Thyroid gland (tissue), 4 donors: ENCODE results near the gene COL25A1. TPM values are rescaled to one million over a fixed set of nuclear protein-coding genes. Genes with fewer than 3 reads are reported as not detected.
A peak's percentile ranks its signal among the peaks of the same experiment; 100 is the strongest.

Experiments
- DNase-seq, 2 donors: peaks; one replicate each; pipeline ENCODE4 v3.0.0-alpha.2; 2019
- H3K27ac ChIP-seq, 3 donors: fragments of 200-600 bp; sonication (generic); 1 replicate in 2 of 3; 2 replicates in 1 of 3; pipeline ENCODE4 v1.5.1; 2016 to 2019; ENCODE audit warnings: mild to moderate bottlenecking in 1 of 3, moderate library complexity in 1 of 3
- H3K27me3 ChIP-seq: fragments of 200-600 bp; sonication (generic); one replicate; pipeline ENCODE4 v1.5.1; 2019
- H3K36me3 ChIP-seq, 2 donors: fragments of 200-600 bp; sonication (generic); one replicate each; pipeline ENCODE4 v1.5.1; 2016 to 2019
- H3K4me1 ChIP-seq, 2 donors: fragments of 200-600 bp; sonication (generic); one replicate each; pipeline ENCODE4 v1.5.1; 2017 to 2019
- H3K4me3 ChIP-seq, 3 donors: fragments of 200-600 bp; sonication (generic); replicated peaks in 1 of 3; 1 replicate in 2 of 3; 2 replicates in 1 of 3; pipeline ENCODE4 v1.5.1; 2016; ENCODE audit warnings: mild to moderate bottlenecking in 1 of 3
- H3K9me3 ChIP-seq: fragments of 200-600 bp; sonication (generic); one replicate; pipeline ENCODE4 v1.5.1; 2017
- POLR2A ChIP-seq, 2 donors: fragments of 450-650 bp; IDR thresholded peaks; one replicate each; pipeline ENCODE4 v1.6.1; 2017; ENCODE audit warnings: antibody characterized with exemption in 2 of 2, mild to moderate bottlenecking in 2 of 2, moderate library complexity in 1 of 2
- WGBS, 2 donors: methylation state at CpG; one replicate each; pipeline ENCODE4 v1.1.5; 2017; 5-methylcytosine and 5-hydroxymethylcytosine counted together
- intact Hi-C: fragments of 100-400 bp; cut with DNase I; formaldehyde crosslinking; loops from one replicate; pipeline ENCODE4 v1.15.1; 2023
- total RNA-seq, 4 donors: library from RNA; depleted of rRNA; stranded (reverse); fragments of >200 nt; gene quantifications; one replicate each; pipeline ENCODE4 v1.2.3, GENCODE V29; 2016
- TF ChIP-seq, protein P1 (sequence below), 6 experiments: fragments of 200-600 bp in 3 of 6; fragments of 450-650 bp in 3 of 6; sonication (generic) in 3 of 6; IDR thresholded peaks; one replicate each; pipeline ENCODE4 v1.5.1; 2016 to 2019; ENCODE audit warnings: antibody characterized with exemption in 6 of 6, mild to moderate bottlenecking in 2 of 6, inconsistent platforms in 1 of 6, moderate library complexity in 1 of 6

COL25A1 gene
- total RNA-seq, 4 donors from 2014 or later, result 5.5 to 21.0 (median 7.1) TPM

DNA sequence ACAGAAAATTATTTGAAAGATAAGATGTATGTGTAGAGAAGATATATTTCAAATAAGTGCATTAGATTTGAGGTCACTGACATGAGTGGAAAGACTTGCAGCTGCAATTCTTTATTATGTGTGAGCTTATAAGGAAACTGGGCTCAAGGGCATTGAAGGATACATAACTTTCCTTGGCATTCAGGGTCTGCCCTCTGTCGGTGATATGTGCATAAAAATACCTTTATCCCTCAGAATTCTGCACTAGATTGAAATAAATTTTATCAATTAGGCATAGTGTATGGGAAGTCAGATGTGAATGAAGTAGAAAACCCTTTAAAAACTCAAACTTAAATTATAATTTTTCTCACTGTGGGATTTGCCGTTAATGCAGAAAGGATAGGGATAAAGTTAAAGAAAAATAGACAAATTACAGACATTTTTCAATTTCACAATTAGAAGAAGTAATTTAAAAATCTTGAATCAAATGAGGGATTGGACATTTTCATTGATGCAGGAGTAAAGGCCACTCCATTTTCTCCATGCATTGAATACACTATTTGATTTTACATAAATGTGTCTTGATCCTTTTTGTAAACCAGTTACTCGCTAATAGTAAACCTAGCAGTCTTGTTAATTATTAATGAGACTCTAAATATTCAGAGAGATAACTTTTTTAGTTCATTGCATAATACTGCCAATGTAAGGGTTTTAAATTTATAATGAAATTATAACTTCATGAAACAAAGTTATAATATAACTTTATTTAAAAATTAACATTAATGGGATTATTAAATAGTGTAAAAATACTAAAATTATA lies 518.6 kb downstream of the COL25A1 start:
- 62 to 74% methylated on average over 3 of the region's 3 CpGs for WGBS, 2 donors

DNA sequence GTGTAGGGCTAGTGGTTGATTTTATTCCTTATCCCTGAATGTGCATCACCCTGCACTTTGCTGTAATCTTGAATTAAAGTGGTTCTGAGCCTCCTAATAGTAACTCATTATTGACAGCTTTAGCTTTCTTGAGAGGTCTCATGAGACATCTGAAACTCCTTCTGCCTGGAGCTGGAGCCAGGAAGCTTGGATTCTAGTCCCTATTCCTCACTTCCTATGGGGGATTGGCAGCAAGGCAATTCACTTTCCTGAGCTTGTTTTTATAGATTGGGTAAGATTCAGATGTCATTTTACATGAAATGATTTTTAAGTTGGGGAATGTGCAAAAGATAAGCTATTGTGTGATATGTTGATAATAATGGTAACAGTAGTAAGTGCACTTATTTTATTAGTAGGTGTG lies 522.5 kb downstream of the COL25A1 start:
- no peak for DNase-seq
- intact Hi-C loops, result no loop called here
- Histone ChIP-seq H3K9me3 (no peaks in the 10 kb centered on the region), H3K27ac (no peak overlapping the region), H3K4me1 (peaks cover 0 to 2% of the 10 kb centered on the region in 2 donors), H3K36me3 (no peaks in the 10 kb centered on the region), H3K4me3 (no peak overlapping the region), H3K27me3 (no peaks in the 10 kb centered on the region)
- TF ChIP-seq, protein P1, sequence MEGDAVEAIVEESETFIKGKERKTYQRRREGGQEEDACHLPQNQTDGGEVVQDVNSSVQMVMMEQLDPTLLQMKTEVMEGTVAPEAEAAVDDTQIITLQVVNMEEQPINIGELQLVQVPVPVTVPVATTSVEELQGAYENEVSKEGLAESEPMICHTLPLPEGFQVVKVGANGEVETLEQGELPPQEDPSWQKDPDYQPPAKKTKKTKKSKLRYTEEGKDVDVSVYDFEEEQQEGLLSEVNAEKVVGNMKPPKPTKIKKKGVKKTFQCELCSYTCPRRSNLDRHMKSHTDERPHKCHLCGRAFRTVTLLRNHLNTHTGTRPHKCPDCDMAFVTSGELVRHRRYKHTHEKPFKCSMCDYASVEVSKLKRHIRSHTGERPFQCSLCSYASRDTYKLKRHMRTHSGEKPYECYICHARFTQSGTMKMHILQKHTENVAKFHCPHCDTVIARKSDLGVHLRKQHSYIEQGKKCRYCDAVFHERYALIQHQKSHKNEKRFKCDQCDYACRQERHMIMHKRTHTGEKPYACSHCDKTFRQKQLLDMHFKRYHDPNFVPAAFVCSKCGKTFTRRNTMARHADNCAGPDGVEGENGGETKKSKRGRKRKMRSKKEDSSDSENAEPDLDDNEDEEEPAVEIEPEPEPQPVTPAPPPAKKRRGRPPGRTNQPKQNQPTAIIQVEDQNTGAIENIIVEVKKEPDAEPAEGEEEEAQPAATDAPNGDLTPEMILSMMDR (IDR thresholded peaks at IDR 0.05), result no peak
- no peak for TF ChIP-seq POLR2A (IDR thresholded peaks at IDR 0.05)

More for the DNA sequence above, 518.6 kb downstream of the COL25A1 start:
- no peaks in the 10 kb centered on the region for H3K9me3 ChIP-seq
- H3K36me3 ChIP-seq, result no peaks in the 10 kb centered on the region
- intact Hi-C loops, result no loop called here
- H3K27ac ChIP-seq, result no peak overlapping the region
- H3K4me1 ChIP-seq, result no peaks in the 10 kb centered on the region
- DNase-seq, result no peak
- H3K27me3 ChIP-seq, result no peaks in the 10 kb centered on the region
- TF ChIP-seq, protein P1 (IDR thresholded peaks at IDR 0.05), result no peak
- no peak for TF ChIP-seq POLR2A (IDR thresholded peaks at IDR 0.05)
- no peak overlapping the region for H3K4me3 ChIP-seq

DNA sequence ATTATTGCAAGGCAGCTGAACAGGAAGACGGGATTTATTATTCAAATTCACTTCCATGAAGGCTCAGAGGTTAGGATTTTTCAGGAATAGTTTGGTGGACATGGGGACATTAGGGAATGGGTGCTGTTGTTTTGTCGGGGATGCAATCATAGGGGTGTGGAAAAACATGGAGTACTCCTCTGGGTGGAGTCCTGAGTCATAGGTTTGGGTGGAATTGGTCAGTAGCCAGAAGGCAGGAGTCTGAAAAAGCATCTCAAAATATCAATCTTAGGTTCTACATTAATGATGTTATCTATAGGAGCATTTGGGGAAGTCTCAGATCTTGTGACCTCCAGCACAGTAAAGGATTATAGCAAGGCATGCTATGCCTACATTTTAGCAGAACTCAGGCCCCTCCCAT lies 525.1 kb downstream of the COL25A1 start:
- no peaks in the 10 kb centered on the region for H3K27me3 ChIP-seq
- H3K4me1 ChIP-seq, result peaks cover 0 to 8% of the 10 kb centered on the region in 2 donors
- no peak for DNase-seq
- no peak for TF ChIP-seq POLR2A (IDR thresholded peaks at IDR 0.05)
- TF ChIP-seq, protein P1 (IDR thresholded peaks at IDR 0.05), result no peak
- WGBS, 2 donors, result 85 to 90% methylated on average over 2 of the region's 2 CpGs
- intact Hi-C loops, result no loop called here
- H3K4me3 ChIP-seq, result no peak overlapping the region
- no peaks in the 10 kb centered on the region for H3K9me3 ChIP-seq
- no peaks in the 10 kb centered on the region for H3K36me3 ChIP-seq
- H3K27ac ChIP-seq, result no peak overlapping the region

DNA sequence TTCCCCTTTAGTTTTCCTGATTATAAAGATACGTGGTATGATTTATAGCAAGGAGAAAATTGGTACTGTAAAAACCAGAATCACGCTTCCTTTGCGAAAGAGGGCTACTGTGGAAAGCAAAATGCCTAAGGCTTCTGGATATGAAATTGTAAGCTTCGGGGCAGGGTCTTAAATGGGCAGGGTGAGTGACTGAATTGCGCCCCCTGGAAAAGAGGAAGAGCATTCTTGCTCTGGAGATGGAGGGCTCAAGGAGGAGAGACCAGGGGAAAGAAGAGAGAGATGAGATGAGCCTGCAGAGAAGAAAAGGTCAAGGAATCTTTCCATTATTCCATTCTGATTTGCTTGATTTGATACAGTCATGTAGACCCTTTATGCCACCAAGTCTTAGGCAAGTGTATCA lies 526.5 kb downstream of the COL25A1 start:
- no peaks in the 10 kb centered on the region for H3K27me3 ChIP-seq
- intact Hi-C loops, result no loop called here
- no peak for TF ChIP-seq POLR2A (IDR thresholded peaks at IDR 0.05)
- TF ChIP-seq, protein P1 (IDR thresholded peaks at IDR 0.05), result no peak
- no peaks in the 10 kb centered on the region for H3K9me3 ChIP-seq
- peaks cover 0 to 8% of the 10 kb centered on the region in 2 donors for H3K4me1 ChIP-seq
- H3K27ac ChIP-seq, result no peak overlapping the region
- WGBS, 2 donors, result 89 to 92% methylated on average over 5 of the region's 5 CpGs
- no peaks in the 10 kb centered on the region for H3K36me3 ChIP-seq
- DNase-seq, result no peak
- H3K4me3 ChIP-seq, result no peak overlapping the region

DNA sequence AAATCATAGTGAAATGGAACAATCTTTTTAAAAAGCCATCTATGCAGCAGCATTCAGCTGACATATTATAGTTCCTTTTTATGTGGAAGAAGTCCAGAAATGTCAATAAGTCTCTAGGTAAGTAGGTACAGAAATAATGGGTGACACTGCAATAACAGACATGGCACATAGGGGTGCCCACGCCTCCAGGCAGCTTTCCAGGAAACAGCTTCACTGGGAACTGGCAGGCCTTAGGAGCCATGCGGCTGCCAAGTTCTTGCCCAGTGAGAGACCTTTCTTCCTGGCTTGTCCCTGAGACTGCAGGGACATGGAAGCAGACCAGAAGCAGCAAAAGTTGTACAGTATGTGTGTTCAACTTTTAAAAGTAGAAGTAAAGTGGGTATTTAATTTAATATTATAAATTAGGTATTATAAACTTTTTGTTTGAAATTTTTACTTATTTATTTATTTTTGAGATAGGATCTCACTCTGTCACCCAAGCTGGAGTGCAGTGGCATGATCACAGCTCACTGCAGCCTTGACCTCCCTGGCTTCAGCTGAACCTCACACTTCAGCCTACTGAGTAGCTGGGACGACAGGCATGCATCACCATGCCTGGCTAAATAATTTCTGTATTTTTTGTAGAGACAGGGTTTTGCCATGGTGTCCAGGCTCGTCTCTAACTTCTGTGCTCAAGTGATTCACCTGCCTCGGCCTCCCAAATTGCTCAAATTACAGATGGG lies 527.5 kb downstream of the COL25A1 start:
- intact Hi-C loops, result no loop called here
- whole genome bisulfite sequencing, 2 donors, result 46 to 67% methylated on average over 5 of the region's 5 CpGs

More for the DNA sequence above, 527.5 kb downstream of the COL25A1 start:
- TF ChIP-seq, protein P1 (IDR thresholded peaks at IDR 0.05), result peak in 4 of 6 experiments; percentile 16 to 51 (median 49)
- no peak for TF ChIP-seq POLR2A (IDR thresholded peaks at IDR 0.05)
- no peaks in the 10 kb centered on the region for H3K9me3 ChIP-seq
- H3K27me3 ChIP-seq, result no peaks in the 10 kb centered on the region
- H3K36me3 ChIP-seq, result no peaks in the 10 kb centered on the region
- H3K4me1 ChIP-seq, result peaks cover 0 to 8% of the 10 kb centered on the region in 2 donors
- peak overlapping the region in 1 of 3 donors; percentile 45 for H3K27ac ChIP-seq
- H3K4me3 ChIP-seq, result no peak overlapping the region
- DNase-seq, result peak; percentile 75 to 85
